HG03135 (cell line): ENCODE measurements around the gene LPAR1.
A peak's percentile ranks its signal among the peaks of the same experiment; 100 is the strongest.
"Not testable (repeated sequence)": the region's sequence is repeated elsewhere in the genome, so short reads cannot be mapped to it uniquely, and the experiment has no call there.

Source experiments
- ATAC-seq: cut with Tn5 transposase; IDR thresholded peaks from one replicate; pipeline ENCODE4 v1.9.1; 2021; ENCODE audit warnings: mild to moderate bottlenecking, moderate library complexity; ENCODE audit not compliant: unreplicated experiment

LPAR1 gene

GRCh38 chr9:111038331-111039230, at the start of gene LPAR1:
TSS of gene LPAR1 (minus strand) at chr9:111038470. CDS start at chr9:110972117, 66,353 bp downstream.
- peak; percentile 26 for ATAC-seq

GRCh38 chr9:111078391-111079038, 40.2 kb upstream of the LPAR1 start:
- no peak for ATAC-seq

GRCh38 chr9:111076519-111076918, 38.2 kb upstream of the LPAR1 start:
- ATAC-seq: no peak

- no peak for ATAC-seq
These were observed 37.8 kb upstream of the LPAR1 start for GRCh38 chr9:111076042-111076441.

- ATAC-seq: no peak
These were observed 36.1 kb upstream of the LPAR1 start for GRCh38 chr9:111074395-111074794.

GRCh38 chr9:111069183-111069582, 30.9 kb upstream of the LPAR1 start:
- ATAC-seq: no peak

GRCh38 chr9:111068771-111069170, 30.5 kb upstream of the LPAR1 start:
- ATAC-seq: no peak

- no peak for ATAC-seq
These were observed 30.1 kb upstream of the LPAR1 start for GRCh38 chr9:111068383-111068730.

- ATAC-seq: no peak
These were observed 28.2 kb upstream of the LPAR1 start for GRCh38 chr9:111066468-111066867.

- ATAC-seq: no peak
These were observed 27.1 kb upstream of the LPAR1 start for GRCh38 chr9:111065414-111065813.

GRCh38 chr9:111064160-111064837, 26.0 kb upstream of the LPAR1 start:
- no peak for ATAC-seq

GRCh38 chr9:111063332-111063731, 25.1 kb upstream of the LPAR1 start:
- ATAC-seq: no peak

- no peak for ATAC-seq
These were observed 19.9 kb upstream of the LPAR1 start for GRCh38 chr9:111058166-111058565.

- no peak for ATAC-seq
These were observed 18.3 kb upstream of the LPAR1 start for GRCh38 chr9:111056538-111056937.

- no peak for ATAC-seq
These were observed 14.5 kb upstream of the LPAR1 start for GRCh38 chr9:111052791-111053190.

GRCh38 chr9:111051400-111051799, 13.1 kb upstream of the LPAR1 start:
- ATAC-seq: no peak

GRCh38 chr9:111050819-111051218, 12.5 kb upstream of the LPAR1 start:
- no peak for ATAC-seq

GRCh38 chr9:111047287-111047686, 9.0 kb upstream of the LPAR1 start:
- not testable (repeated sequence) for ATAC-seq

- ATAC-seq: no peak
These were observed 3.6 kb upstream of the LPAR1 start for GRCh38 chr9:111041902-111042301.

GRCh38 chr9:111040494-111040893, 2.2 kb upstream of the LPAR1 start:
- ATAC-seq: no peak

- ATAC-seq: no peak
These were observed 1.1 kb upstream of the LPAR1 start for GRCh38 chr9:111039231-111039906.
